Choroid plexus epithelial cell (primary cell): Measurements from ENCODE around the gene UBXN6.

Source experiments
- DNase-seq: peaks from one replicate; pipeline ENCODE4 v3.0.0-alpha.2; 2010; ENCODE audit warnings: low read depth
- H3K4me3 ChIP-seq: 2 replicates; pipeline ENCODE4 v1.5.1; 2011; ENCODE audit warnings: low read depth, mild to moderate bottlenecking, control low read depth, low read length, moderate library complexity
- TF ChIP-seq, protein P1 (sequence below): conservative IDR thresholded peaks from 2 replicates; pipeline ENCODE4 v1.5.1; 2011; ENCODE audit warnings: low read depth, mild to moderate bottlenecking, control low read depth, inconsistent platforms, low read length, moderate library complexity

The UBXN6 gene

GRCh38 chr19:4449022-4449638, 8.5 kb downstream of the UBXN6 start:
- H3K4me3 ChIP-seq, result no peak overlapping the region
- TF ChIP-seq, protein P1, sequence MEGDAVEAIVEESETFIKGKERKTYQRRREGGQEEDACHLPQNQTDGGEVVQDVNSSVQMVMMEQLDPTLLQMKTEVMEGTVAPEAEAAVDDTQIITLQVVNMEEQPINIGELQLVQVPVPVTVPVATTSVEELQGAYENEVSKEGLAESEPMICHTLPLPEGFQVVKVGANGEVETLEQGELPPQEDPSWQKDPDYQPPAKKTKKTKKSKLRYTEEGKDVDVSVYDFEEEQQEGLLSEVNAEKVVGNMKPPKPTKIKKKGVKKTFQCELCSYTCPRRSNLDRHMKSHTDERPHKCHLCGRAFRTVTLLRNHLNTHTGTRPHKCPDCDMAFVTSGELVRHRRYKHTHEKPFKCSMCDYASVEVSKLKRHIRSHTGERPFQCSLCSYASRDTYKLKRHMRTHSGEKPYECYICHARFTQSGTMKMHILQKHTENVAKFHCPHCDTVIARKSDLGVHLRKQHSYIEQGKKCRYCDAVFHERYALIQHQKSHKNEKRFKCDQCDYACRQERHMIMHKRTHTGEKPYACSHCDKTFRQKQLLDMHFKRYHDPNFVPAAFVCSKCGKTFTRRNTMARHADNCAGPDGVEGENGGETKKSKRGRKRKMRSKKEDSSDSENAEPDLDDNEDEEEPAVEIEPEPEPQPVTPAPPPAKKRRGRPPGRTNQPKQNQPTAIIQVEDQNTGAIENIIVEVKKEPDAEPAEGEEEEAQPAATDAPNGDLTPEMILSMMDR, result no peak
- DNase-seq, result no peak

GRCh38 chr19:4448147-4448985, 9.2 kb downstream of the UBXN6 start:
- no peak for DNase-seq
- H3K4me3 ChIP-seq, result no peak overlapping the region
- TF ChIP-seq, protein P1, result no peak

GRCh38 chr19:4447327-4448146, 10.1 kb downstream of the UBXN6 start:
- H3K4me3 ChIP-seq, result no peak overlapping the region
- no peak for DNase-seq
- TF ChIP-seq, protein P1, result no peak

DNA sequence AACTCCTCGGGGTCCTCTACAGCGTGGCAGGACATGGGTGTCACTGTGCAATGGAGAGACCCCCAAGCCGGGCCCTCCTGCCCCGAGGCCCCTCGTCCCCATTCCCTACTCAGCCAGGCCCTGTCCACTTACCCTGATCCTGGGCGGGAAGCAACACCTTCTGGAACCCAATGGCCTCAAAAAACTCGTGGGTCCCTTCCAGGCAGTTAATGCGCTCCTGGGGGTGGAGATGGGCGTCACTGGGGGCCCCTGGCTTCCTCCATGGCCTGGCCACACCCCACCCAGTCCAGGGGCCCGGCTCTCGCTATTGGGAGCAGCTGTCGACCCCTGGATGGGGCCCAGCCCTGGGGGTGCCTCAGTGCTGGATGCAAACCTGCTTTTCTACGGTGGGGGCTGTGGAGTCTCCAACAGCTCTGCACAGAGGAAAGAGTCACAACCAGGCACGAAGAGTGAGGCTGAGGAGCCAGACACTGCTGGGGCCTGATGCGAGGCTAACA, 10.8 kb downstream of the UBXN6 start:
- no peak overlapping the region for H3K4me3 ChIP-seq
- no peak for DNase-seq
- TF ChIP-seq, protein P1, result no peak

- no peak overlapping the region for H3K4me3 ChIP-seq
- TF ChIP-seq, protein P1, result no peak
- DNase-seq, result no peak
Observed at GRCh38 chr19:4445963-4446703, 11.5 kb downstream of the UBXN6 start.
